ENCODE data around the gene PA2G4. TPM values are rescaled to one million over a fixed set of nuclear protein-coding genes. Genes with fewer than 3 reads are reported as not detected.

PA2G4 gene
- total RNA-seq, 3 donors from 2014 or later = 94.4 to 134 (median 116) TPM

DNA sequence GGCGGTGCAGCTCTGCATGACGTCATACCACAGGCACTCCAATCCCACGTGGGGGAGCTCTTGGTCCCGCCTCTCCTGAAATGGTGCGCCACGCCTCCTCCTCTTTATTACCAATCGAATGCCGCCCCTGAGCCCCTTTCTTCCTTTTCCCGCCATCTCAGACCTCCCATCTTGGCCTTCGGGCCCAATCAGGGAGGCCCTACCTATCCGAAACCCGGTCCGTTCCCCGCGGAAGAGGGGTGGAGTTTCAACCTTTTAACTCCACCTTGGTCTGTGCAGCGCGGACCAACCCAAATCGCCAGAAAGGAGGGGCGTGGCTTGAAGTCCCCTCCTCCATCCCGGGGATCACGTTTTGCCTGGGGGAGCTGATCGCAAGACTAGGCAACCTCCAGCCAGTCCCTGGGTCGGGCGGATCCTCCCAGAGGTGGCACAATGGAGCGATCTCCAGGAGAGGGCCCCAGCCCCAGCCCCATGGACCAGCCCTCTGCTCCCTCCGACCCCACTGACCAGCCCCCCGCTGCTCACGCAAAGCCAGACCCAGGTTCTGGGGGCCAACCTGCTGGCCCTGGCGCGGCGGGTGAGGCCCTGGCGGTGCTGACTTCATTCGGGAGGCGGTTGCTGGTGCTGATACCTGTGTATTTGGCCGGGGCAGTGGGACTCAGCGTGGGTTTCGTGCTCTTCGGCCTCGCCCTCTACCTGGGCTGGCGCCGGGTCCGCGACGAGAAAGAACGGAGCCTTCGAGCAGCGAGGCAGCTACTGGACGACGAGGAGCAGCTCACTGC lies 23.7 kb downstream of the PA2G4 start, which contains the start of gene ESYT1:
Gene ESYT1, plus strand, starts transcription at position 380 of the 782 bp plus-strand sequence. Its CDS starts 53 bp downstream, at position 433.
- peak; percentile 99 to 100 for DNase-seq (ENCODE audit: low spot score in 2 of 2)
- peaks cover 3 to 14% of the 10 kb centered on the region in 2 donors for H3K4me1 ChIP-seq
- peak within 1 kb of the TSS; percentile 92 to 94 for H3K27ac ChIP-seq
- peaks cover 5% of the 10 kb centered on the region for H3K36me3 ChIP-seq
- no peaks in the 10 kb centered on the region for H3K27me3 ChIP-seq
- TF ChIP-seq, protein P1, sequence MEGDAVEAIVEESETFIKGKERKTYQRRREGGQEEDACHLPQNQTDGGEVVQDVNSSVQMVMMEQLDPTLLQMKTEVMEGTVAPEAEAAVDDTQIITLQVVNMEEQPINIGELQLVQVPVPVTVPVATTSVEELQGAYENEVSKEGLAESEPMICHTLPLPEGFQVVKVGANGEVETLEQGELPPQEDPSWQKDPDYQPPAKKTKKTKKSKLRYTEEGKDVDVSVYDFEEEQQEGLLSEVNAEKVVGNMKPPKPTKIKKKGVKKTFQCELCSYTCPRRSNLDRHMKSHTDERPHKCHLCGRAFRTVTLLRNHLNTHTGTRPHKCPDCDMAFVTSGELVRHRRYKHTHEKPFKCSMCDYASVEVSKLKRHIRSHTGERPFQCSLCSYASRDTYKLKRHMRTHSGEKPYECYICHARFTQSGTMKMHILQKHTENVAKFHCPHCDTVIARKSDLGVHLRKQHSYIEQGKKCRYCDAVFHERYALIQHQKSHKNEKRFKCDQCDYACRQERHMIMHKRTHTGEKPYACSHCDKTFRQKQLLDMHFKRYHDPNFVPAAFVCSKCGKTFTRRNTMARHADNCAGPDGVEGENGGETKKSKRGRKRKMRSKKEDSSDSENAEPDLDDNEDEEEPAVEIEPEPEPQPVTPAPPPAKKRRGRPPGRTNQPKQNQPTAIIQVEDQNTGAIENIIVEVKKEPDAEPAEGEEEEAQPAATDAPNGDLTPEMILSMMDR (IDR thresholded peaks at IDR 0.05) = no peak
- TF ChIP-seq POLR2AphosphoS5 (IDR thresholded peaks at IDR 0.05) (peak in 2 of 3 donors; percentile 74 to 93), POLR2A (IDR thresholded peaks at IDR 0.05) (peak; percentile 71)
- peak within 1 kb of the TSS; percentile 66 to 89 (median 80) for H3K4me3 ChIP-seq
- no peaks in the 10 kb centered on the region for H3K9me3 ChIP-seq
- intact Hi-C loops (cut with DNase I; ENCODE audit: low total_unique reads) = loop anchor here (5.0 kb wide), 1 partner anchor 59 kb away; the partner anchor contains the start of gene SMARCC2

DNA sequence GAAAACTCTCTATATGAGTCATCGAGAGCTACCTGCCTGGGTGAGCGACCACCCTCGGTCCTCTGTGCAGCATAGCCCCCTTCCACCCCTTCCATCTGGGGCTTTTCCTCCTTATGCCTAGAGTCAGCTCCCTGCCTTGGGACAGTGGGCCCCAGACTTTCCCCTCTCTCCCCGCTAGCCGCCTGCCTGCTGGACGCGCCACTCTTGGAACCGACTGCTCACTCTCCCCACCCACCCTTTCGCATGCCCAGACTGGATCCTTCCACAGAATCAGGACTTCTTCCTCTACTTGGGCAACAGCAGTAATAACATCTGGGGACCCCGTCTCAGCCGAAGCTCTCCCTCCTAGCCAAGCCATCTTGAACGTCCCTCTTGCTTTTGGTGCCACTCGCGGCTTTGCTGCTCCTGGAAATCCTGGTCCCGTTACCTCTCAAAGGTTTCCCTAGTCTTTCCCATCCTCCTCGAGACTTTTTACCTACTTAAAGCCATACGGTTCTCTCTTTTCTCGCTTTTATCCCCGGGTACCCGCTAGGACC lies 24.4 kb downstream of the PA2G4 start:
- Histone ChIP-seq H3K36me3 (peaks cover 5% of the 10 kb centered on the region), H3K4me1 (peaks cover 3 to 14% of the 10 kb centered on the region in 2 donors), H3K27me3 (no peaks in the 10 kb centered on the region), H3K27ac (peak overlapping the region; percentile 92 to 94), H3K4me3 (peak overlapping the region; percentile 66 to 89 (median 80)), H3K9me3 (no peaks in the 10 kb centered on the region)
- no peak for DNase-seq (ENCODE audit: low spot score in 2 of 2)
- intact Hi-C loops (cut with DNase I; ENCODE audit: low total_unique reads) = loop anchor here (5.0 kb wide), 1 partner anchor 59 kb away; the partner anchor contains the start of gene SMARCC2
- TF ChIP-seq POLR2AphosphoS5 (IDR thresholded peaks at IDR 0.05) = no peak

DNA sequence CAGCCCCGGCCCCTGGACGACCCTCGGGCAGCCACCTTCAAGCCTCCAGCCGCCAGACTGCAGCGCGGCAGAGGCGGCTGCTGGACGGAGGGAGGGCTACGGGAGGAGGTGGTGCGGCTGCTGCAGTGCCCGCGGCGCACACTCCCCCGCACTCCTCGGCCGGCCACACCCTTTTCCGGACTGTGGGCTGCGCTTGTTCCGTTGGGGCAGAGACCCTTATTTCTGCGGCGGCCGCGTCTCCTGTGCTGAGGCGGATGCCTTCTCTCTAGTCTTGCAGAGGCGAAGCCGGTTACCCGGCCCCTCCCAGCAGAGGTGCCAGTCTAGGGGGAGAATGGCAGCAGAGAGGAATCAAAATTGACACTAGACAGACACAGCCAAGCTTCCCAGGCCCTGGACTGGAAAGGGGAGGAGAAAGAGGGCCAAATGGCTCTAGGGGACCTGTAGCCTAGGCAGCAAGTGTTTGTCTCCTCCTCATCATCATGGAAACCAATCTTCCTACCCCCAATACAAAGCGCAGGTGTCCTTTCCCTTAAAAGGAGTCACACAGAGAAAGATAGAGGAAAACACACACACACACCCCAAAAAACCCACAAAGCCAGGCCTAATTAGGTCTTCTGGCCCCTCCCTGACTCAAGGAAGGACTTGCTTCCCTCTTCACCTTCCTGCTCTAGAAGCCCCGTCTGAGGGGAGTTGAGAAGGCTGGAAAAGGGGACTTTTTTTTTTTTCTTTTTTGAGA lies 25.0 kb downstream of the PA2G4 start:
- TF ChIP-seq POLR2A (IDR thresholded peaks at IDR 0.05) (no peak), POLR2AphosphoS5 (IDR thresholded peaks at IDR 0.05) (peak in 1 of 3 donors; percentile 17)
- TF ChIP-seq, protein P1 (IDR thresholded peaks at IDR 0.05) = no peak
- Histone ChIP-seq H3K4me1 (peaks cover 3 to 14% of the 10 kb centered on the region in 2 donors), H3K27ac (peak overlapping the region; percentile 92 to 94), H3K4me3 (peak overlapping the region; percentile 66 to 89 (median 80)), H3K9me3 (no peaks in the 10 kb centered on the region), H3K27me3 (no peaks in the 10 kb centered on the region), H3K36me3 (peaks cover 5% of the 10 kb centered on the region)
- peak; percentile 62 to 66 for DNase-seq (ENCODE audit: low spot score in 2 of 2)
- intact Hi-C loops (cut with DNase I; ENCODE audit: low total_unique reads) = loop anchor here (5.0 kb wide), 1 partner anchor 58 kb away; the partner anchor contains the start of gene SMARCC2

DNA sequence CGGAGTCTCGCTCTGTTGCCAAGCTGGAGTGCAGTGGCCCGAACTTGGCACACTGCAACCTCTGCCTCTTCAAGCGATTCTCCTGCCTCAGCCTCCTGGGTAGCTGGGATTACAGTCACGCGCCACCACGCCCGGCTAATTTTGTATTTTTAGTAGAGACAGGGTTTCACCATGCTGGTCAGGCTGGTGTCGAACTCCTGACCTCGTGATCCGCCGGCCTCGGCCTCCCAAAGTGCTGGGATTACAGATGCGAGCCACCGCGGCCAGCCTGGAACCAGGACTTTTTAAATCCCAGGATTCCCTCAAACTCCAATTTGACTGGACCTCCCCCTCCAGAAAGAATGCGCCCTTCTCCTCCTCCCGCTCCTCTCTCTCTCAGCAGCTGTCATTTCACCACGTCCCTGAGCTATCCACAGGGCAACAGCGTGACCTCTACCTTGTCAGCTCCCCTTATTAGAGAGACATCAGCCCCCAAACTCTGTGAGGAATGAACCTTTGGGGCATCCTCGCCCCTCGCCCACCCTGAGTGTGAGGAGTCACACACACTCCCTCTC lies 25.7 kb downstream of the PA2G4 start:
- TF ChIP-seq POLR2AphosphoS5 (IDR thresholded peaks at IDR 0.05) (no peak), POLR2A (IDR thresholded peaks at IDR 0.05) (no peak)
- TF ChIP-seq, protein P1 (IDR thresholded peaks at IDR 0.05) = no peak

DNA sequence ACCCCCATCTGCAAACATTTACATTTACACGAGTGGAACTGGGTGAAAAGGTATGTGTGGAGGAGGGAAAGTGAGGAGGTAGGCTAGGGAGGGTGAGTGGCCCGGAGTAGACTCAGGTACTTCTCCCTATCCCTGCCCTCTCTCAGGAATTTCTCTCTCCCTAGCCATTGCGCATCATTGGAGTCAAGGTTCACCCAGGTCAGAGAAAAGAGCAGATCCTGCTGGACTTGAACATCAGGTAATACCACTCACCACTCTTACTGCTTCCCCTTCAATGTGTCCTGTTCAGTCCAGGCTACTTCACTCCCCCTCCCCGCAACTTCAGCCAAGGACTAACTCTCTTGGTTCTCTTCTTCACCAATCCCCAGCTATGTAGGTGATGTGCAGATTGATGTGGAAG lies 26.5 kb downstream of the PA2G4 start:
- no peak overlapping the region for H3K4me3 ChIP-seq
- TF ChIP-seq POLR2A (IDR thresholded peaks at IDR 0.05) (no peak), POLR2AphosphoS5 (IDR thresholded peaks at IDR 0.05) (no peak)
- TF ChIP-seq, protein P1 (IDR thresholded peaks at IDR 0.05) = no peak
- peaks cover 3 to 14% of the 10 kb centered on the region in 2 donors for H3K4me1 ChIP-seq
- no peak for DNase-seq (ENCODE audit: low spot score in 2 of 2)
- intact Hi-C loops (cut with DNase I; ENCODE audit: low total_unique reads) = no loop called here
- H3K27me3 ChIP-seq = no peaks in the 10 kb centered on the region
- peak overlapping the region in 1 of 2 donors; percentile 94 for H3K27ac ChIP-seq
- H3K9me3 ChIP-seq = no peaks in the 10 kb centered on the region
- H3K36me3 ChIP-seq = peaks cover 5% of the 10 kb centered on the region

More for the DNA sequence above, 25.7 kb downstream of the PA2G4 start:
- intact Hi-C loops (cut with DNase I; ENCODE audit: low total_unique reads) = loop anchor here (5.0 kb wide), 1 partner anchor 57 kb away; the partner anchor contains the start of gene SMARCC2
- no peaks in the 10 kb centered on the region for H3K27me3 ChIP-seq
- H3K27ac ChIP-seq = peak overlapping the region; percentile 92 to 94
- peak overlapping the region; percentile 66 to 89 (median 80) for H3K4me3 ChIP-seq
- peaks cover 3 to 14% of the 10 kb centered on the region in 2 donors for H3K4me1 ChIP-seq
- no peak for DNase-seq (ENCODE audit: low spot score in 2 of 2)
- H3K9me3 ChIP-seq = no peaks in the 10 kb centered on the region
- H3K36me3 ChIP-seq = peaks cover 5% of the 10 kb centered on the region
